Nephron progenitor cell (in vitro differentiated cells): ENCODE results near the gene METTL4.
A peak's percentile ranks its signal among the peaks of the same experiment; 100 is the strongest.

Experiments used
- DNase-seq: peaks from one replicate; pipeline ENCODE4 v3.0.0; 2021
- H3K27ac Mint-ChIP-seq: 2 replicates; pipeline ENCODE4 v1.8.0; 2021; ENCODE audit warnings: mild to moderate bottlenecking, moderate library complexity, mixed read lengths
- H3K27me3 Mint-ChIP-seq: 2 replicates; pipeline ENCODE4 v1.8.0; 2021; ENCODE audit warnings: mild to moderate bottlenecking, low read depth, mixed read lengths; ENCODE audit not compliant: poor library complexity
- H3K36me3 Mint-ChIP-seq: 2 replicates; pipeline ENCODE4 v1.8.0; 2021; ENCODE audit warnings: low read depth, mixed read lengths
- H3K4me1 Mint-ChIP-seq: 2 replicates; pipeline ENCODE4 v1.8.0; 2021; ENCODE audit warnings: mixed read lengths
- H3K4me3 Mint-ChIP-seq: 2 replicates; pipeline ENCODE4 v1.8.0; 2021; ENCODE audit warnings: mild to moderate bottlenecking, moderate library complexity, mixed read lengths
- H3K9me3 Mint-ChIP-seq: 2 replicates; pipeline ENCODE4 v1.8.0; 2021; ENCODE audit warnings: mild to moderate bottlenecking, moderate library complexity, mixed read lengths
- TF ChIP-seq, protein P1 (sequence below): fragments of 200-600 bp; sonication (generic); IDR thresholded peaks from 2 replicates; pipeline ENCODE4 v1.5.0; 2021; ENCODE audit warnings: antibody characterized with exemption

The METTL4 gene

DNA sequence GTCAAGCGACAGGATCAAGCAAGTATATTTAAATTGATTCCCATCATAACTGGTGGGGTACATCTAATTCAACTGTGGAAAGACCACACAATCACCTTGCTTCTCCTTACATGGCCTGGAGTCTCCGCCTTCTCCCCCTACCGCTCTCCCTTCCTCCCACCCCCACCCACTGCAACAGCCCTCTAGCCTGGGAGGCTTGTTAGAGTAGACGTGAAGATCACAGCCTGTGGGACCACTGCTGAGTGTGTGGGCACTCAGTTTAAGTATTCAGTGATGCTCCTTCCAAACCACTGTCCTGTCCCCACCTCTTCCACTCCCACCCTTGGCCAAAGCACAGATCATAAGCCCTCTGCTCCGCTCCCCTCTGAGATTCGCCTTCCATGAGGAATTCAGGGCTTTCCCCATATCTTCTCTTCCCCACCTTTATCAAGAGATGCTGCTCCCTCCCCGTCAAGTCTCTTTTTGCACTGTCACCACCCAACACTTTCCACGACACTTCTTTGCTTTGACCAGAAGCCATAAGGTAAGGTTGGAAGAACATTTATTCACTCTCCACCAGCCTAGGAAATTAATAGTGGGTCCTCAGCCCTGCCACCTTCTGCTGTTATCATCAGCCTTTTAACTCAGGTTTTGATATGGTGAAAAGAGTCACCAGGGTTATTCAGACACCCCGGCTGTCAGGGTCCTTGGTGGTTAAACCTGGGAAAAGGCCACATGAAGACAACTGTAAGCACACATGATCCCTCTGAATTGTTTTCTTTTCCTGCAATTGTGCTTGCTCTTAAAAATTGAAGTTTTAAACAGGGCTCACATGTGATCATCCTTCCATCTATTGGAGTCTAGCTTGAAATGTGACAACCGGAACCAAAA lies 1.7 kb downstream of the METTL4 start:
- Mint-ChIP-seq H3K9me3 (peaks cover 4% of the 10 kb centered on the region), H3K36me3 (peaks cover 34% of the 10 kb centered on the region), H3K4me3 (peak overlapping the region; percentile 96), H3K27ac (peak overlapping the region; percentile 5), H3K27me3 (no peaks in the 10 kb centered on the region), H3K4me1 (peaks cover 53% of the 10 kb centered on the region)
- no peak for DNase-seq
- TF ChIP-seq, protein P1, sequence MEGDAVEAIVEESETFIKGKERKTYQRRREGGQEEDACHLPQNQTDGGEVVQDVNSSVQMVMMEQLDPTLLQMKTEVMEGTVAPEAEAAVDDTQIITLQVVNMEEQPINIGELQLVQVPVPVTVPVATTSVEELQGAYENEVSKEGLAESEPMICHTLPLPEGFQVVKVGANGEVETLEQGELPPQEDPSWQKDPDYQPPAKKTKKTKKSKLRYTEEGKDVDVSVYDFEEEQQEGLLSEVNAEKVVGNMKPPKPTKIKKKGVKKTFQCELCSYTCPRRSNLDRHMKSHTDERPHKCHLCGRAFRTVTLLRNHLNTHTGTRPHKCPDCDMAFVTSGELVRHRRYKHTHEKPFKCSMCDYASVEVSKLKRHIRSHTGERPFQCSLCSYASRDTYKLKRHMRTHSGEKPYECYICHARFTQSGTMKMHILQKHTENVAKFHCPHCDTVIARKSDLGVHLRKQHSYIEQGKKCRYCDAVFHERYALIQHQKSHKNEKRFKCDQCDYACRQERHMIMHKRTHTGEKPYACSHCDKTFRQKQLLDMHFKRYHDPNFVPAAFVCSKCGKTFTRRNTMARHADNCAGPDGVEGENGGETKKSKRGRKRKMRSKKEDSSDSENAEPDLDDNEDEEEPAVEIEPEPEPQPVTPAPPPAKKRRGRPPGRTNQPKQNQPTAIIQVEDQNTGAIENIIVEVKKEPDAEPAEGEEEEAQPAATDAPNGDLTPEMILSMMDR, result no peak

DNA sequence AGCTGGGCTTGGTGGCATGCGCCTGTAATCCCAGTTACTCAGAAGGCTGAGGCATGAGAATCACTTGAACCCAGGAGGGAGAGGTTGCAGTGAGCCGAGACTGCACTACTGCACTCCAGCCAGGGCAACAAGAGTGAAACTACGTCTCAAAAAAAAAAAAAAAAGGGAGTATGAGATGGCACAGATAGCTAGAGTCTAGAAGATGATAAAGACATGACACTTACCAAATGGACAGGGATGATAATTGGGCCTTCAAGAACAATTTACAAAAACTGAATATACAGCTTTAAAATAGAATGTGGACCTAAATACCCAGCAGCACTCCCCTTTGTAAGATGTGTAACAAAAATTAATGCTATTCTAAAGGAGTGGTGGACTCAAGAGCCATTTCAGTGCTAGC lies 2.7 kb downstream of the METTL4 start:
- no peak for DNase-seq
- Mint-ChIP-seq H3K4me3 (peak overlapping the region; percentile 96), H3K4me1 (peaks cover 47% of the 10 kb centered on the region)

DNA sequence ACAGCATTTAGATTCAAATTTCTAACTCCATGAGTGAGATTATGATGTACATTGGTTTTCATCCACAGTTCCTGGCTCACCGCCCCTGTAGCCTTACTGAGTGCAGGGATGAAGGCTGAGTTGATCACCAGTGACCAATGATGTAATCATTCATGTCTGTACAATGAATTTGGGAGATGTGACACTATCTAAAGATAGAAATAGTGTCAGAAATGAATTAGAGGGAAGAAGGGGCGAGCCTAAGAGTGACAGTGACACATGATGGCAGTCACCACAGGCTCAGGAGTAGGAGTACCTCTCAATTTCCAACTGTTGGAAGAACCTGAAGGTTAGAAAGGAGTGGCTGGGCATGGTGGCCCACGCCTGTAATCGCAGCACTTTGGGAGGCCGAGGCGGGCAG lies 3.2 kb downstream of the METTL4 start:
- H3K27ac Mint-ChIP-seq, result no peak overlapping the region
- H3K4me3 Mint-ChIP-seq, result no peak overlapping the region
- TF ChIP-seq, protein P1, result no peak
- no peaks in the 10 kb centered on the region for H3K27me3 Mint-ChIP-seq
- peaks cover 42% of the 10 kb centered on the region for H3K4me1 Mint-ChIP-seq
- H3K36me3 Mint-ChIP-seq, result peaks cover 37% of the 10 kb centered on the region
- H3K9me3 Mint-ChIP-seq, result peaks cover 4% of the 10 kb centered on the region
- DNase-seq, result no peak

More for the DNA sequence above, 2.7 kb downstream of the METTL4 start:
- TF ChIP-seq, protein P1, result no peak
- peaks cover 4% of the 10 kb centered on the region for H3K9me3 Mint-ChIP-seq
- H3K27ac Mint-ChIP-seq, result no peak overlapping the region
- H3K27me3 Mint-ChIP-seq, result no peaks in the 10 kb centered on the region
- peaks cover 34% of the 10 kb centered on the region for H3K36me3 Mint-ChIP-seq

DNA sequence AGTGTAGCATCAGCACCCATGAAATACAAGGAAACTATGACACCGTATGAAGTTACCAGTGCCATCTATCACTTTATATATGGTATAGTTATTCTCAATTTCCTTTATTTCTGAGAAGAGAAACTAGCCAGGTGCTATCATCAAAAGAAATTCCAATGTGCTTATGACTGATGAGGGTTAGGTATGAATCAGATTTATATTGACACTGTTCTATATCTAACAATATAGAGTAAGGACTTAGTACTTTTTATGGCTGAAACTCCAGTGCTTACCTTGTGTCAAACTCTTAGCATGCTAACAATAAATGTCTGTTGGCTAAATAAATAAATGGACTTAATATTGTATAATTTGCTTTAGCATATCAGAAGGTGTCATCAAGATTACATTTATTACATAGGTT lies 6.9 kb downstream of the METTL4 start:
- no peak for DNase-seq
- Mint-ChIP-seq H3K4me1 (peaks cover 19% of the 10 kb centered on the region), H3K27ac (no peak overlapping the region), H3K9me3 (peaks cover 4% of the 10 kb centered on the region), H3K27me3 (no peaks in the 10 kb centered on the region), H3K36me3 (peaks cover 55% of the 10 kb centered on the region), H3K4me3 (no peak overlapping the region)
- TF ChIP-seq, protein P1, result no peak

DNA sequence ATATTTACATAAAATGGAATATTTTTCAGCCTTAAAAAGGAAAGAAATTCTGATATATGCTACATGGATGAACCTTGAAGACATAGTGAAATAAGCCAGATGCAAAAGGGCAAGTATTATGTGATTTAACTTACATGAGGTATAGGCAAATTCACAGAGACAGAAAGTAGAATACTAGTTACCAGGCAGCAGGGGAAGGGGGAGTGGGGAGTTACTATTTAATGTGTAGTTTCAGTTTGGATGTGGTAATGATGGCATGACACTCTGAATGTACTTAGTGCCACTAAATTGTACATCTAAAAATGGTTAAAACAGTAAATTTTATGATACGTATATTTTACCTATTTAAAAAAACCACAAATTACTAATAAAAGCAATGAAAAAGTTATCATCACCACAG lies 12.1 kb downstream of the METTL4 start:
- no peak overlapping the region for H3K27ac Mint-ChIP-seq
- DNase-seq, result no peak
- peaks cover 27% of the 10 kb centered on the region for H3K36me3 Mint-ChIP-seq

More for the DNA sequence above, 12.1 kb downstream of the METTL4 start:
- TF ChIP-seq, protein P1, result no peak
- no peak overlapping the region for H3K4me3 Mint-ChIP-seq
- peaks cover 27% of the 10 kb centered on the region for H3K4me1 Mint-ChIP-seq
- no peaks in the 10 kb centered on the region for H3K27me3 Mint-ChIP-seq
- no peaks in the 10 kb centered on the region for H3K9me3 Mint-ChIP-seq
